ENCODE results near the gene KLF11.

DNA sequence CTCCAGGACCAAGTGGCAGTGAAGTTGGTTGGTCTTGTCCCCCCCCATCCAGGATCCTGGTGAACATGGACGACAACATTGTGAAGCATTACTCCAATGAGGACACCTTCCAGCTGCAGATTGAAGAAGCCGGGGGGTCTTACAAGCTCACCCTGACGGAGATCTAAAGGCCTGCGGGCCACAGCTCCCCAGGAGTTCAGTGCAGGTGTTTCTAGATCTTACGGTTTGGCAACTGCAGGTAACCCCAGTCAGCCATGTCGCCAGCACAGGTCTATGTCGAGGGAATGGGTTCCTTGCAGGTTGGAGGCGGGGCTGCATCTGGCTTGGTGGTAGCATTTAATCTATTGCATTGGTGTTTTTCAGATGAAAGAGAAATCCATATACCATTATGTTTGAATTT lies 42.8 kb upstream of the KLF11 start:
- no peak for TF ChIP-seq EZH2phosphoT487 (IDR thresholded peaks at IDR 0.05; ENCODE audit: borderline replicate concordance, low read depth)
- TF ChIP-seq, protein P1, sequence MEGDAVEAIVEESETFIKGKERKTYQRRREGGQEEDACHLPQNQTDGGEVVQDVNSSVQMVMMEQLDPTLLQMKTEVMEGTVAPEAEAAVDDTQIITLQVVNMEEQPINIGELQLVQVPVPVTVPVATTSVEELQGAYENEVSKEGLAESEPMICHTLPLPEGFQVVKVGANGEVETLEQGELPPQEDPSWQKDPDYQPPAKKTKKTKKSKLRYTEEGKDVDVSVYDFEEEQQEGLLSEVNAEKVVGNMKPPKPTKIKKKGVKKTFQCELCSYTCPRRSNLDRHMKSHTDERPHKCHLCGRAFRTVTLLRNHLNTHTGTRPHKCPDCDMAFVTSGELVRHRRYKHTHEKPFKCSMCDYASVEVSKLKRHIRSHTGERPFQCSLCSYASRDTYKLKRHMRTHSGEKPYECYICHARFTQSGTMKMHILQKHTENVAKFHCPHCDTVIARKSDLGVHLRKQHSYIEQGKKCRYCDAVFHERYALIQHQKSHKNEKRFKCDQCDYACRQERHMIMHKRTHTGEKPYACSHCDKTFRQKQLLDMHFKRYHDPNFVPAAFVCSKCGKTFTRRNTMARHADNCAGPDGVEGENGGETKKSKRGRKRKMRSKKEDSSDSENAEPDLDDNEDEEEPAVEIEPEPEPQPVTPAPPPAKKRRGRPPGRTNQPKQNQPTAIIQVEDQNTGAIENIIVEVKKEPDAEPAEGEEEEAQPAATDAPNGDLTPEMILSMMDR (IDR thresholded peaks at IDR 0.05) = no peak
- TF ChIP-seq TAF1 (IDR thresholded peaks at IDR 0.05; ENCODE audit: borderline replicate concordance, low read depth, low read length) = no peak
